ENCODE results near the gene HEATR5B. TPM values are rescaled to one million over a fixed set of nuclear protein-coding genes. Genes with fewer than 3 reads are reported as not detected.

Gene HEATR5B
- total and polyA plus RNA-seq, 9 of the 15 experiments (the other 6 are each of a cell fraction or from before 2014, with no cell fraction given), result 4.2 to 21.7 (median 12.2) TPM

- TF ChIP-seq ZNF318 (IDR thresholded peaks at IDR 0.05; ENCODE audit: borderline replicate concordance in 1 of 2, low read depth in 1 of 2) (no peak), ZKSCAN8 (CRISPR knock-in tag; IDR thresholded peaks at IDR 0.05) (no peak), FOXA1 (IDR thresholded peaks at IDR 0.05; ENCODE audit: borderline replicate concordance) (no peak), GATA2 (CRISPR knock-in tag; IDR thresholded peaks at IDR 0.05) (no peak), ZNF175 (CRISPR knock-in tag; IDR thresholded peaks at IDR 0.05; ENCODE audit: low read depth) (no peak), BCL6 (CRISPR knock-in tag; IDR thresholded peaks at IDR 0.05) (no peak), CEBPB (tag; IDR thresholded peaks at IDR 0.05) (no peak), CBX8 (IDR thresholded peaks at IDR 0.05; ENCODE audit: borderline replicate concordance, extremely low read depth, low read depth, low read length, poor library complexity, severe bottlenecking) (no peak), HNRNPH1 (optimal IDR thresholded peaks at IDR 0.05; ENCODE audit: low read depth, low read length) (no peak), ILF3 (IDR thresholded peaks at IDR 0.05; ENCODE audit: borderline replicate concordance) (no peak), RAD21 (CRISPR knock-in tag; conservative IDR thresholded peaks at IDR 0.05 in 1 of 2, IDR thresholded peaks at IDR 0.05 in 1 of 2) (no peak), GABPB1 (CRISPR knock-in tag; IDR thresholded peaks at IDR 0.05) (peak; percentile 85), MTF1 (CRISPR knock-in tag; IDR thresholded peaks at IDR 0.05; ENCODE audit: borderline replicate concordance) (no peak), NFIC (IDR thresholded peaks at IDR 0.05) (peak; percentile 39), IRF1 (CRISPR knock-in tag; IDR thresholded peaks at IDR 0.05; ENCODE audit: borderline replicate concordance) (no peak), U2AF2 (optimal IDR thresholded peaks at IDR 0.05; ENCODE audit: low read depth, low read length) (no peak)
Observed at GRCh38 chr2:36966370-36967235, 117.6 kb downstream of the HEATR5B start, which contains the start of gene STRN (continued).
